HG02943 (cell line): ENCODE measurements around the gene TMEM176A.

Experiments
- ATAC-seq: cut with Tn5 transposase; IDR thresholded peaks from one replicate; pipeline ENCODE4 v1.9.1; 2021; ENCODE audit warnings: mild to moderate bottlenecking, low read depth, moderate library complexity; ENCODE audit not compliant: unreplicated experiment

Gene TMEM176A

DNA sequence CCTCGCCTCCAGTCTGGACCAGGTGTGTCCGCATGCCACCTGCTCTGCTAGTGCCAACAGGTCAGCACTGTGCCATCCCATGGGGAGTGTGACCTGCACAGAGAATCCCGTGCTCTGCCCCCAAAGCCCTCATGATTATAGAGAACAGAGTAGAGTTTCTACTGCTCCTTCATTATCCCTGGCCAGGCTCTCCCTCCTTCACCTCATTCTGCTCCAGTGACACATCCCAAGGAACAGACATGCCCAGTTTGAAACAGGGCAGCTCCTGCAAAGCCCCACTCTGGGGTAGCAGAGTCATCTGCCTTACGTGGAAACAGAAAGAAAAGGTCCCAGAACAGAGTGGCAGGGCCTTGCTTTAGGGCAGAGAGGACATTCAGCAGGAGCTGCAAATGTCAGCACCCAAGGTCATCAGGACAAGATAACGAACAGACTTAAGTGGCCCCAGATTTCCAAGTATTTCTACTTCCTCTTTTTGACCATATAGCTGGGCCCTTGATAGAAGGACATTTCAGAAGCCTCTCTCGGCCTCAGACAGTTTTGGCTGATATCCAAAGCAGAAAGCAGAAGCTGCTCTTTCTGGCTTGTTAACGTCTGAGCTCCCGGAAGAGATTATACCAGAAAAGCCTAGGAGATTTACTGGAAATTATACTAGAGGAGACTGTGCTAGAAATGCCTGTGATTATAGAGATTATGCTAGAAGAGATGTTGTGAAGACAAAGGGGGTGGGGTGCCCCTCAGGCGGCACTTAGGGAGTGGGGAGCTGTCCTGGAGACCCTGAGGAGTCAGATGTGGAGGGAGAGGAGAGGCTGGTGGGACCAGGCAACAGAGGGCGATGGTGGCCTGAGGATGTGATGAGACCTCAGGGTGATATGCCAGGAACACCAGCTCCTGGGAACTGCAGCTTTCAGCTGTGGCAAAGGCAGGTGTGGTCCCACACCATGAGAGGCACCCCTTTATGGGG lies 13.0 kb upstream of the TMEM176A start:
- no peak for ATAC-seq

DNA sequence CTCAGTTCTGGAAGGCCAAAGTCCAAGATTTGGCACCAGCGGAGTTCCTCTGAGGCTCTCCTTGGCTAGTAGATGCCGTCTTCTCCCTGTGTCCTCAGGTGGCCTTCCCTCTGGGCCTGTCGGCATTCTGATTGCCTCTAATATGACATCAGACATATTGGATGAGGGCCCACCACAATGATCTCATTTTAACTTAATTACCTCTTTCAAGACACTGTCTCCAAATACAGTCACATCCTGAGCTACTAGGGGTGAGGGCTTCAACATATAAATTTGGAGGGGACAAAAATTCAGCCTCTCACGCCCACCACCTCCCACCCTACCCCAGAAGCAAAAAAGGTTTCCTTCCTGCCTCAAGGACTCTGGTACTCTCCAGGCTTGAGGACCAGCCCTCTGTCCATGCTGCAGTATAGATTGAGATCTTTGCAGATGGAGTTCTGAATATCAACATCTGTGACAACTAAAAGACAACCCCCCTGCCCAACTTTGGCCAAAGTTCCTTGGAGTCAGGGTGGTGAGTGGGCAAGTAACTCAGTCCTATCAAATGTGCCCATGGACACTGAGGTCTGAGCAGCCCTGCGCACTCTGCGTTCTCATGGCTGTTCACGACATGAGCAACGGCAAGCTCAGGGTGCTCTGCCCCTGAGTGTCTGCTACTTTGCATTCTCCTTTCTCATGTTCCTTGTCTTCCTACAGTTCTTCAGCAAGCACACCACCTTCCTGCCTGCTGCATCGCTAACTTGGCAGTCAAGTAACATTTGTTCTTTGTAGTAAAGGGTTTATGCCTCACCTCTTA lies 11.9 kb upstream of the TMEM176A start:
- no peak for ATAC-seq

- no peak for ATAC-seq
Measured at GRCh38 chr7:150790416-150791075, 10.0 kb upstream of the TMEM176A start.

DNA sequence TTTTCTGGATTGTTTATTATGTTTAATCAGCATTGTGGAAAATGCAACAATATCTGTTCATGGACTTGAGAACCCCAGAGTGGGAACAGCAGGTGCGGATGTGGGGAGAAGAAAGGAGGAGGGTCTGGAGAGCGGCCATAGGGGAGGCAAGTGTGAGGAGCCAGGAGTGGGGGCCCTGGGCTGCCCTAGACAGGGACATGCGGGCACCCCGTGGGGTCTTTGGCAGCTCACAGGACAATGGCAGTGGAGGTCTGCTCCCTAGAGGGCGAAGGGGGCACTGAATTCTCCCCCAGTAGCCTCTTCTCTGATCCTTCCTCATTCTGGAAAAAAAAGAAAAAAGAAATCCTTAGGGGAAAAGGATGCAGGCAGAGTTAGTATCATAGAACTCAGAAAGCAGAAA lies 9.3 kb upstream of the TMEM176A start:
- no peak for ATAC-seq

DNA sequence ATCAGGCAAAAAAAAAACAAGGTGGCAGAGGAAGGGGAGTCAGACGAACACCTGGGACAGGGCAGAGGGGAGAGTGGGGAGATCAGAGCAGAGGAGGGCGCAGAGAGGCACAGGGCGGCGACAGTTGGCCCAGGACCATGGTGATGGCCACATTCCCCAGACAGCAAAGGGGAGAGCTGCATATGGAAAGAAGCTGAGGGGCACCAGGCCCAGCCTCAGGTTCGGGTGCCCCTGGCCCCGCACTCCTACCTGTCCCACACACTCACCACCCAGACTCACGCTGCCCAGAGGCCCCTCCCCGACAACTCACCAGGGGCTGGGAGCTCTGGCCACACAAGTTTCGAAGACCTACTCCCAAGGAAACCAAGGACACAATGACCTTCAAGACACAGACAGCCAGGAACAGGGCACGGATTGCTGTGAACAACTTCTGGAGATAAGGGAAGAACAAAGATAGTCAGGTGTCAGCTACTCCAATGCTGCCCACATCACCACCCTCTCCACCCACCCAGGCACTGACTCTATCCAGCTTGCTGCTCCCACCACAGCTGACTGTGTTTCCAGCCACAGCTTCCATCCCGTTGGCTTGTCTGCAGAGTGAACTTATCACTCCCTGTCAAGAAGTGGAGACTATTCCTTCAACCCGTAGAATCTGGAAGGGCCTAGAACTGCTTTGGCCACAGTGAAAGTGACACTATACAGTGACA lies 8.7 kb upstream of the TMEM176A start:
- no peak for ATAC-seq

- ATAC-seq, result no peak
Measured at GRCh38 chr7:150793569-150794238, 6.9 kb upstream of the TMEM176A start.

- ATAC-seq, result no peak
Measured at GRCh38 chr7:150797661-150798060, 2.9 kb upstream of the TMEM176A start.

DNA sequence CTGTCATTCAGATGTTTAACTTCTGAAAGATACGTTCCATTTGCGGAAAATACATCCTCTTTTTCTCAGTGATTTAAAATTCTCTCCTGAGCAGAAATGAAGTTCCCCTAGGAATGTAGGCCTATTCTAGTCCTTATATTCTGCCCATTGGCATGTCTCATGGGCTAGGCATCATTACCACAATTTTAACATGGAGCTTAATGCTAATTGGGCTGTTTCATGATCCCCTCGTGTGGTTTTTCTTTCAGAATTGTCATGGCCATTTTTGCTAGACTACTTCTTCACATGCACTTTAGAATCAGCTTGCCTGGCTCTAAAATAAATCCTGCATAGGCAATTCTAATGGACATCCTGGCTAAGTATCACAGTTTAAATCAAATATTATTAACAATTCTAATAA lies 1.4 kb upstream of the TMEM176A start:
- no peak for ATAC-seq

- ATAC-seq, result no peak
Measured at GRCh38 chr7:150799741-150800580, 608 bp upstream of the TMEM176A start, which contains the start of gene TMEM176B. Gene TMEM176B, minus strand, starts transcription at chr7:150800364. Its CDS starts 3,795 bp downstream, at chr7:150796569.

DNA sequence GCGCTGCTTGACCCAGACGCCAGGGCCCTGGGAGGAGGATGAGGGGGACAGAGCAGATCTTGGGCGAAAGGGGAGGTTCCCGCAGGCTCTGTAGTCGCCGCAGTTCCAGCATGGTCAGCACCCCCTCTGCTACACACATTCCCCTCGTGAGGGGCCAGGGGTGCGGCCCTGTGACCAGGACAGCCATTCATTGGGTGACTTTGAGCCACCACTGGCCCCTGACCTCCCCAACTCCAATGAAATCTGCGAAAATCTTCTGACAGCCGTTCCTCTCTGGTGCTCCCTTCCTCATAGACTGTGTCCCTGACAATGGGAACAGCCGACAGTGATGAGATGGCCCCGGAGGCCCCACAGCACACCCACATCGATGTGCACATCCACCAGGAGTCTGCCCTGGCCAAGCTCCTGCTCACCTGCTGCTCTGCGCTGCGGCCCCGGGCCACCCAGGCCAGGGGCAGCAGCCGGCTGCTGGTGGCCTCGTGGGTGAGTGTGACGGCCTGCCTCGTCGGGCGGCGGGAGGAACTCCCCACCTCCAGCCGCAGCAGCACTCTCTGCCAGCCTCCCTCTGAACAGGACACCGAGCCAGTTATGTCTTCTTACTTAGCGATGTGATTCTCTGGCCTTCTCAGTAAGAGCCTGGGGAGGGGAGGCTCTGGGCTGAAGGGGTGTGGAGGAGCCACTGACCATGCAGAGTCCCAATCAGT lies 825 bp downstream of the TMEM176A start:
- ATAC-seq, result no peak

- no peak for ATAC-seq
Measured at GRCh38 chr7:150801946-150802771, 1.6 kb downstream of the TMEM176A start.

- no peak for ATAC-seq
Measured at GRCh38 chr7:150803161-150803860, 2.7 kb downstream of the TMEM176A start.

GRCh38 chr7:150804802-150805201 lies 4.2 kb downstream of the TMEM176A start:
- ATAC-seq, result no peak

- ATAC-seq, result no peak
Measured at GRCh38 chr7:150805864-150806263, 5.3 kb downstream of the TMEM176A start.

GRCh38 chr7:150806454-150806853 lies 5.9 kb downstream of the TMEM176A start:
- no peak for ATAC-seq

- no peak for ATAC-seq
Measured at GRCh38 chr7:150806863-150807262, 6.3 kb downstream of the TMEM176A start.
